Endometrial microvascular endothelial cells (primary cell): ENCODE results near the gene NAPB. TPM values are rescaled to one million over a fixed set of nuclear protein-coding genes. Genes with fewer than 3 reads are reported as not detected.

Experiments
- in situ Hi-C: cut with HindIII; loops from 2 replicates; pipeline ENCODE4 v1.10.0; 2017; ENCODE audit warnings: low sequenced_read_pairs, low pct_unique_long_range_greater_than_20kb; ENCODE audit errors: inconsistent ontology term
- total RNA-seq: library from RNA; depleted of rRNA; stranded (reverse); fragments of >200 nt; gene quantifications from one replicate; pipeline ENCODE4 v1.2.3, GENCODE V29; 2015; ENCODE audit errors: inconsistent ontology term

Gene NAPB
- total RNA-seq, 1 donor from 2014 or later, result 7.6 TPM

DNA sequence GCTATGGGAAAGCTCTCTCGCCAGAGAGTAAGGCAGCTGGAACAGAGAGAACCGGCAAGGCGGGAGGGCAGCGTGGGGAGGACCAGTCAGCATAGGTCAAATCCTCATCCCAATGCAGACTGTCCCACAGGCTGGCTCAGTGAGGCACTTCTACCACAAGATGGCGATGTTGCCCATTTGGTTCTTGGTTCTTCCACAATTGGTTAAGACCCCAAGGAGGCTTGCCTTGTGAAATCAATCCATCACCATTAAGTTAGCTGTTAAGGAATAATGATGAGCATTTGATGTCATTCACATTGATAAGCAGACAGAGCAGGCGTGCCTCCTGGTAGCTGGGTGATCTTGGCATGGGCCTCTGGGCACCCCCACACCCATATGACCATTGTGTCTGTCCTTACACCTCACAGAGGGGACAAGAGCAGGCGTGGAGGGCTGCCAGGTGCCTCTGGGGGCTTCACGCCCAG, 20.6 kb upstream of the NAPB start:
- in situ Hi-C loops, result no loop called here

DNA sequence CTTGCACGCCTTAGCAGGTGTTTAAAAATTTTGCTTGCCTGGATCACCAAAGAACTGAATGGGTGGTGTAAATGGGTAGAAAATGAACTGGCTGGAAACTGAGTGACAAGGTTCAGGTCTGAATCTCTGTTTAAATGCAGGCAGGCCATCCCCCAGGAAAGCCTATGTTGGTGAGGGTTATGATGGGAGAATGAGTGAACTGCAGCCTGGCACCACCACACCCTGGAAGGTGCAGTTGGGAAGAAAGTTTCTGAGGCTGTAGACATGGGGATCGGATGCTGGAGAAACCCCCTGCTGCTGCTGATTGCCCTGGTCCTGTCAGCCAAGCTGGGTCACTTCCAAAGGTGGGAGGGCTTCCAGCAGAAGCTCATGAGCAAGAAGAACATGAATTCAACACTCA, 18.7 kb upstream of the NAPB start:
- in situ Hi-C loops, result no loop called here

DNA sequence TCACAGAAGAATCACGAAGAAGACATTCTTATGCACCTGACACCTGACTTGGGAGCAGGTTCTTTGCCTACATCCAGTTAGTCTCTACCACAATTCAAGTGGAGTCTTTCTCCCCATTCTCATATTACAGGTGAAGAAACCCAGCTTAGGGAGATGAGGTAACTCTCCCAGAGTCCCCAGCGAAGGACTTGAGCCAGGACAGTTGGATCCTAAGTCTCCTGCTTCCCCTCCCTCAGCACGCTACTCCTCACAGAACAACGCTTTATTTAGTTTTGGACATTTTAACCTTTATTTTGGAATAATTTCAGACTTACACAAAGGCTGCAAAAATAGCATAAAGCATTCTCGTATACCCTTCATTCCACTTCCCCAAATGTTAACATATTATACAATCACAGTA, 17.4 kb upstream of the NAPB start:
- in situ Hi-C loops, result no loop called here

DNA sequence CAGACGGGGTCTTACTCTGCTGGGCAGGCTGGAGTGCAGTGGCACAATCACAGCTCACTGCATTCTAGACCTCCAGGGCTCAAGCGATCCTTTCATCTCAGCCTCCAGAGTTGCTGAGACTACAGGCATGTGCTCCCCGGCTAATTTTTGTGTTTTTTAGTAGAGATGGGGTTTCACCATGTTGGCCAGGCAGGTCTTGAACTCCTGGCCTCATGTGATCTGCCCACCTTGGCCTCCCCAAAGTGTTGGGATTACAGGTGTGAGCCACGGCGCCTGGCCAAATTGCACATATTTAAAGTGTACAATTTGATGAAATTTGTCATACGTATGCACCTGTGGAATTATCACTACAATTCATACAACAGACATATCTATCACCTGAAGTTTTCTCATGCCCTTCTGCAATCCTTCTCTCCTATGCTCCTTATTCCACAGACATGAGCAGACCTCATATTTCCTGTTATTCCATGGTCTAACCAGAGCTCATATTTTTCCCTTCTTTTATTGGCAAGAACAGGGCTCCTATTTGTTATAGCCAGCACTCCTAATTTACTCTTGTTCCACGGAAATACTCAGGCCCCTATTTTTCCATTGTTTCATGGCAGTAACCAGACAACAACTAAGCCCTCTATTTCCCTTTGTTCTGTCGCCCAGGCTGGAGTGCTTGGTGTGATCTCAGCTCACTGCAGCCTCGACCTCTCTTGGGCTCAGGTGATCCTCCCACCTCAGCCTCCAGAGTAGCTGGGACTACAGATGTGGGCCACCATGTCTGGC, 16.0 kb upstream of the NAPB start:
- in situ Hi-C loops, result no loop called here

DNA sequence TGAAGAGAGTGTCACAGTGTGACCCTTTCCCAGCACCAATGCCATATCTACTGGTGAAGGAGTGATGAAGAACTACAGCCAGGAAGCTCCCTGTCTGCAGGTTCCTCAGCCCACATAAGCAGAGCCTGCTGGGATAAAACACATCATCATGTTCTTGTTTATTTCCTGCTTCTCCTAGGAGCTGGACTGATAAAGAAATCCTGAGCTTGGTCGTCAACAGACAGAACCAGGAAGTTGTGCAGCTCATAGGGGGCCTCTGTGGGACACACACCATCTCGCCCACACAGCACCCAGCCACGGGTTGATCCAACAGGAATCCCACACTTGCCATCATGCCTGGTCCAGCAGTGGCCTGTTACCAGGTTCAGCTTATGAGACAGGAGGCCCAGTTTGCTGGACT, 15.4 kb upstream of the NAPB start:
- in situ Hi-C loops, result no loop called here

DNA sequence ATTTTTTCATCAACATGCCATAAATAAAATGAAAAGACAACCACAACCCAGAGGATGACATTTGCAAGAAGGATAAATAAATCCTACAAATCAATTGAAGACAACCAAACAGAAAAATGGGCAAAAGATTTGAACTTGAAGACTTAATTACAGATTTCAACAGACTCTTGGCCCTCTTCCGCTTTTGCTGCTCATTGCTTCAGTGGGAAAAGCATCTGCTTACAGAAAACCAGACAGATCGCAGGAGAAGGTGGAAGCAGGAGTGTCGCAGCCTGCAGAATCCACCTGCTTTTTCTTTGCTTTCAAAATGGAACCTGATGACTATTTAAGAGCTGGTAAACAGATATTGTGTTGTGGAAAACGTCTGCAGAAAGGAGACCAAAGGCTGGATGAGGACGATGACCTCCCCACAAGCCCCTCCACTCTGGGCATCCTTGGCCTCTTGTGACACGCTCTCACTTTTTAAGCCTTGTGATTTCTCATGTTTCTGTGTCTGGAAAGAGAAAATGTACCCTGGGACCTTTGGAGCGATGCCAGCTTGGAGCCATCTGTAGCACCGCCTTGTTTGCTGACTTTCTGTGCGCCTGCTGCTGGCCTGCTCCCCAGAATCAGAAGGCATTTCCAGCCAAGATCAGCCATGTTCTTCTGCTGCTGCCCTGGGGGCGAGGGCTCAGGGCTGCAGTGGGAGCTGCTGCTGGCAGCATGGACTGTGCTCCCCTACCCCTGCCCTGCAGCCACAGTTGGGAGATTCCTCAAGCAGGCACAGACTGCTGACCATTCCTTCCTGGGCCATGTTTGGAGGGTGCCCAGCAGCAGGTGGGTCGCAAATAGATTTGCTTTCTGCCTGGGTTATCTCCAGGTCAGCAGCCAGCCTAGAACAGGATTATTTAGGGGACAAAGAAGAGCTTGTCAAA, 14.6 kb upstream of the NAPB start:
- in situ Hi-C loops, result no loop called here

DNA sequence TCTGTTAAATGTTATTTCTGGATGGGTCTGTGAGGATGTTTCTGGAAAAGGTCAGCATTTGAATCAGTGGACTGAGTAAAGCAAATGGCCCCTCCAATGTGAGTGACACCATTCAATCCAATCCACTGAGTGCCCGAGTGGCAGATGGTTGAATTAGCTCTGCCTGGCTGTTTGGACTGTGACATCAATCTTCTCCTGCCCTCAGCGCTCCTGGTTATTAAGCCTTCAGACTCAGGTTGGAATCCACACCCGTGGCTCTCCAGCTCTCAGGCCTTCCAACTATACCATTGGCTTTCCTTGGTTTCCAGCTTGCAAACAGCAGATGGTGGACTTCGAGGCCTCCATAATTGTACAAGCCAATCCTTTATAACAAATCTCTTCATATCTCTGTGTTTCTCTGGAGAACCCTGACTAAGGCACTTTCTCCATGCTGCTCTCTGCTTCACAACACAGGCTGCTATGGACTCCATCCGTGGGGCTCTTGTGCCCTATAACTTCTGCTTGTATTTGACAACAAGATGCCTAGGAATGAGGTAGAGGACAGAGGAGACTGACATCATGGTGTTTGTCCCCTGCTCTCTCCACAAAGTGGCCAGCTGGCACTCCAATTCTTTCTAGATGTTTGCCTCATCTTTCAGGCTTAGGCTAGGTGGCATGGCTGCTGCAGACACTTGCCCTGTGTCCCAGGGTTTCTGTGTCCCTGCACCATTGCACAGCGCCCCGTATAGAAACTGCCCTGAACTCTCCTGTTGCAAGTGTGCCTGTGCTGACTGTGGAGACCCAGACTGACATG, 13.4 kb upstream of the NAPB start:
- in situ Hi-C loops, result no loop called here

DNA sequence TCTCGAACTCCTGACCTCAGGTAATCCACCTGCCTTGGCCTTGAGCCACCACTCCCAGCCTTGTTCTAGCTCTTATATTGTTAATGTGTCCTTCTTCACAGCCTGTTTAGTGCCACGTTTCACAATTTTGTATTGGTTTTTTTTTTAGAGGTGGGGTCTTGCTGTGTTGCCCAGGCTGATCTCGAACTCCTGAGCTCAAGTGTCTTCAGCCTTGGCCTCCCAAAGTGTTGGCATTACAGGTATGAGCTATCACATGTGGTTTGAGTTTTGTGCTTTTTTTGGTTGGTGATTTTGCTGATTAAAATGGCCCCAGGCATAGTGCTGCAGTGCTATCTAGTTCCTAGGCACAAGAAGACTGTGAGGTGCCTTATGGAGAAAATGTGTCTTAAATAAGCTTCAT, 12.3 kb upstream of the NAPB start:
- in situ Hi-C loops, result no loop called here

DNA sequence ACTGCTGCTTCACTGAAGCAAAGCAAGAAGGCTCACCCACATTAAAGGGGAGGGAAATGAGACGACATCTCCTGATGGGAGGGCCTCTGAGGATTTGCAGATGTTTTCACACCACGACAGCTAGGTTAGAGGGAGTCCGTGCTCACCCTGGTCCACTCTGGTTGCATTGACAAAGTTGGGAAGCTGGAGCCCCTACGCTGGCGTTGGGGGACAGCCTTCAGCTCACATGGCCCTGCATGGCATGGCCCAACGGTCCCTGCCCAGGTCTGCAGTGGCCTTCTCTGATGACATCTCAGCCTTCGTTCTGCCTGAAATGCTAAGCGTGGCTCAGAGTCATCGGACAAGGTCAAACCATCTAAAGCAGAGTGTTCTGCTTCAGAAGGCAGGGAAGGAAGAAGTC, 3.8 kb upstream of the NAPB start:
- in situ Hi-C loops, result no loop called here

DNA sequence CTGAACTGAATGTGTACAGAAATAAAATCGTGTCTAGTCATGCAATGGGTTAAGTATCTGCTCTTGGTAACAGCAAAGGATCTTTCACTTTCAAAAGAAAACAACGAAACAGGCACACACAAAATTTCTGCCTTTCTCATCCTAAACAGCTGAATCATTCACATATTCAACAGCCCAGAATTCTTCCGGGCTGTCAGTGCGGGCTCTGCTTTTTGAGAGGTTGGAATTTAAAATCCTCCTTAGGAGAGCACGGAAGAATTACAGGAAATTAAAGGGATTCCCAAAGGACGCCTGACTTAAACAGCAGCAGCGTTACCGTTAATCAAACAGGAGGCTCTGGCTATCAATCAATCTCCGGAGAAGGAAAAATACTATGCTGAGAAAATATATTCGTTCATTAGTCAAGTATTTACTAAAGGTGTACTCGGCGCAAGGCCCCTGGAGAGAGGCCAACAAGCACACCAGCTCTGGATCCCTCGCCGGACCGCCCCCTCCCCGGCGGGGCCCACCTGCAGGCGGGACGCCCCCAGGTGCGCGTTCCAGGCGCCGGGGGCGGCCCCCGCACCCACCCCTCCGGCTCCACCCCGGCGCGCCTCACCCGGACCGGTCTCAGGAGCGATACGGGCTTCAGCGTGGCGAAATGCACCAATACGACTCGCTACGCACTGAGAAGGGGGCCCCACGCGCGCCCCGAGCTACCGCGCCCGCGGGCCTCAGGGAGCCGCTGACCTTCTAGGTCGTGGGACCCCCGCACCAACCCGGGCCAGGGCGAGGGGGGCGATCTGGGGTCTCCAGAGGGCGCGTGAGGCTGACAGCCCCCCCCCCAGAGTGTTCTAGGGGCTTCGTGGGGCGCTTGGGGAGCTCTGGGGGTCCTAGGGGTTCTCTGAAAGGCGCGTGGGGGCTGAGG, 1.0 kb downstream of the NAPB start:
- in situ Hi-C loops, result no loop called here

DNA sequence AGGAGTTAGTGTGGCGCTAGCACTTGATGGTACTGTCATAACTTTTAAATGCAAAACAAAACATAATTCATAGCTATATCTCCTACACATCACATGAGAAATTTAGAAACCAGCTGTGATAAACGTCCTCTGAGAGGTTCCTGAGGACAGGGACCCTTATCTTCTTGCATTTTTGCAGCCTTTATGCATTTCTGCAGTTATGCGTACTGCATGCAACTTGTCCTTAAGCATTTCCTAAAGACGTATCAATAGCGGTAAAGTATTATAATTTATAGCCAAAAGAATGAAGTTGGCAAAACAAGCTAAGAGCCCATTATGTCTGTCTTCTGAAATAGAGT, 1.7 kb downstream of the NAPB start:
- in situ Hi-C loops, result no loop called here

DNA sequence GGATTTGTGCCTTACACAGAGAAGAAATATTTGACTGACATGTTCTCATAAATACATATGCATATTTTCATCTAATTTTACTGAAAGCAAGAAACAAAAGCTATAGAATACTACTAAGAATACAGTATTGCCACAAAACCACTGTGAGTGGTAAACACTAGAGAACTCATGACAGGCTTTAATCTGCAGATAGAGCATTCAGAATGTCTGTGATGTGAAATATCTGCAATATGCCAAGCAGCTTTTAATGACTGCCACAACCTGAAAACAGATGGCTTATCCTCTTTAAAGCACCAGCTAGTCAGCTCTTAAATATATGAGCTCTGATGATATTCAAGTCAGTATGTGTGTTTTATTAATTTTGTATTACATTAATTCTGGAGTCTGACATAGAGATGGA, 3.4 kb downstream of the NAPB start:
- in situ Hi-C loops, result no loop called here

DNA sequence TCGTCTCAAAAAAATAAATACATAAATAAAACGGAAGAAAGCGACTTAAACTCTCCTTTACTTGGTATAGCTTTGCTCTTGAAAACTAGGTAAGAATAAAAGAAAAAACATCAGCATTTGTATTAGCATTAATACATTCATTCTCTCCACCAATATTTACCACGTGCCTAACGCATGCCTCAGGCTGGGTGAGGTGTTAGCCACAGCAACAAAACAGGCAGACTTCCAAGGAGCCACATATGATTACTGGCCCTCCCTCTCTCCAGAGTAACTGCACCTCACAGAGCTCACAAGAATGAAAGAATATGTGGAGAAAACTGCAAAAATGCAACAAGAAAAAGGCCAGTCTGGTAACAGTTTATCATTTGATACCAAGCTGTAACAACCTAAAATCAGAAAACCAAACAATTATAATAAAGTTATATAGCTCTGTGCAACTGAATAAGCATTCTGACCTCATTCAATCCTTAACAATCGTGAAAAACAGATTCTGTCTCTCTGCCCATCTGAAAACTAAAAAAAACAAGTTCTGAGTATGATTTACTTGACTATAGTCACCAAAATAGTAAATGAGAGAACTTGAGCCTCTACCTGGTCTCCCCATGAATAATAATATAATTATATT, 5.2 kb downstream of the NAPB start:
- in situ Hi-C loops, result no loop called here

DNA sequence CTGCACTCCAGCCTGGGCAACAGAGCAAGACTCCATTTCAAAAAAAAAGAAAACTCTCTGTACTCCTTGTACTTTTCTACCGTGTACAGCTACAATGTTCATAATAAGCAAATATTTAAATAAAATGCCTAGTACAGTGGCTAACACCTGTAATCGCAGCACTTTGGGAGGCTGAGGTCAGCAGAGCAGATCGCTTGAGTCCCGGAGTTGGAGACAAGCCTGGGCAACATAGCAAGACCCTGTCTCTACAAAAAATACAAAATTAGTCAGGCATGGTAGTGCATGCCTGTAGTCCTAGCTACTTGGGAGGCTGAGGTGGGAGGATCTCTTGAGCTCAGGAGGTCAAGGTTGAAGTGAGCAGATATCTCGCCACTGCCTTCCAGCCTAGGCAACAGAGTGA, 5.7 kb downstream of the NAPB start:
- in situ Hi-C loops, result no loop called here

DNA sequence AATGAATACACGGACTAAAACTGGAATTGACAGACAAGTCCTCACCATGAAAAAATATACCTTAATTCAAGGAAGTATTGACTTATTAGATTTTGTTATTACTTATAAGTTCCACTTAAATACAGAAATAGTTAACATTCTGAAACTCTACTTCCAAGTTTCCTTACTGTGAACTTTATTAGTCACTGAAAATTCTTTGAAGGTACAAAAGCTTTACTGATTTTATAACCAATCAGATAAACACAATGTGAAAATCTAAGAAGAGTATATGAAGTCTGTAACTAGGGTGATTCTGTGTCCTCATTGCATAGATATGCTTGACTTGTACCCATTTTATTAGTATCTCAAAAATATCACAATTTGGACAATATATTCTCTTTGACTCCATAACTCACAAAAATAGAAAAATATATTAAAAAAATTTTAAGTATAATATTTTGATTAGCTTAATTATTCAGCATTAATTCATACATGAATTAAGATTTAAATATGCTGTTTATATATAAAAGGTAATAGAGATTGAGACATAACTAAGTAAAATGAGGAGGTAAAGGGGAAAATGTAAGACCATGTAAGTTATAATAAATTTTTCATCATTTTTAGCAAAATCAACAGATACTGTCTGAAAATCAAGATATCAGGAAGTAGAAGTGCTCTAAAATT, 6.6 kb downstream of the NAPB start:
- in situ Hi-C loops, result no loop called here

DNA sequence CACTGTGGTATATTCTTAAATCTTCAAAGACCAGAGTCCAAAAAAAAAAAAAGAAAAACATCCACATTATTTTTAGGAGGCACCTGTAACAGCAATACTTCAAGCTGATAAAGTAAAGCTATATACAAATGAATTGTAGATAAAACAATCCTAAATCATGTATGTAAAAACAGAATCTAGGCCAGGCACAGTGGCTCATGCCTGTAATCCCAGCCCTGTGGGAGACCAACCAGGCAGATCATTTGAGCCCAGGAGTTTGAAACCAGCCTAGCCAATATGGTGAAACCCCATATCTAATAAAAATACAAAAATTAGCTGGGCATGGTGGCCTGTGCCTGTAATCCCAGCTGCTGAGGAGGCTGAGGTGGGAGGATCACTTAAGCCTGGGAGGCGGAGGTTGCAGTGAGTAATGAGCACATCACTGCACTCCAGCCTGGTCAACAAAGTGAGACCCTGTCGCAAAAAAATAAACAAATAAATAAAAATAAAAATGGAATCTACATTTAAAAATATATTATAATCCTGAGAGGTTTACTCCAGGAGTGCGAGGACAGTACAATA, 7.3 kb downstream of the NAPB start:
- in situ Hi-C loops, result no loop called here

DNA sequence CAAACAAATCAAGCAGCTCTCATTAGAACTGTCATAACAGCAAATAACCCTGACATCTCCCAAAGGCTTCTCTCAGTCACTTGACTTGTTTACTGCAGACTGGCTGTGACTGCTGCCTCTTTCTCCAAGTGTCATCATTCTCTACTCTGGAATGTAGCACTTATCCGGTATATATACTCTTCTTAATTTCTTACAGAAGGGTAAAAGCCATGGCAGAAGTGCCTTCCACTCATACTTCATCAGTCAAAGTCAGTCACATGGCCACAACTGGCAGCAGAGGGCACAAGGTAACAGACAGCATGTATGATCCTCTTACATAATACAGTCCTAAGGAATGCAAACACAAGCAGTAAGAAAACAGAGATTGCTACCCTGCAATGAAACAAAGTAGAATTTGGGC, 9.3 kb downstream of the NAPB start:
- in situ Hi-C loops, result no loop called here
